TTC549 (cell line): Measurements from ENCODE around the gene TFB1M.
A peak's percentile ranks its signal among the peaks of the same experiment; 100 is the strongest.
"Not testable (repeated sequence)": the region's sequence is repeated elsewhere in the genome, so short reads cannot be mapped to it uniquely, and the experiment has no call there.

Experiments
- FAIRE-seq: peaks from 2 replicates; lab custom pipeline; 2012; peaks lifted over from hg19 to GRCh38; lab: Jason Lieb, UNC

The TFB1M gene

DNA sequence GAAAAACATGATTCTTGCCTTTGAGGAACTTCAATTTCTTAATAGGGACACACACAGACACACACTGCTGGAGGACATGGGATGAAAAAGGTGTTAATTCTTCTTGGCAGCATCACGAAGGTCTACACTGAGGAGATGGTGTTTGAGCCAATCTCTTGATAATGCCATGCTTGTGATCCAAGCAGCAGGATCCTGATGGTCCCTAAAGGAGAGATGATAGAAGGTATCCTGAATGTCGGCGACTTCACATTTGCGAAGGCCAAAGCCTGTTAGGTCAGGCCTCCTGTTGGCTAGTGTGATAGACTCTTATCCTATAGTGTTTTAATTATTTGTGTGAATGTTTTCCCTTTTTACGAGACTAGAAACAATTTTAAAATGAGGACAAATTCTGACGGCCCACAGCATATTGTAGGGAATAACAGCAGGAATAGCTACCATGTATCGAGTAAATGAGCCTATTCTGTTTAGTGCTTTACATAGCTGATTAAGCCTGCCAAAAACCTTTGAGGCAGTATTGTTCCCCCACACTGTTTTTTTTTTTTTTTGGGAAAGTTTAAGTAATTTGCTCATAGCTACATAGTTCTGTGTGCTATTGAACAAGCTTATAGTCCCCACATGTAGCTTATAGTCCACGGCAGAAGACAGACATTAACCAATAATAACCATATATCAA is 15.3 kb upstream of the TFB1M start:
- no peak for FAIRE-seq

GRCh38 chr6:155328539-155329459 is 14.5 kb upstream of the TFB1M start:
- no peak for FAIRE-seq

GRCh38 chr6:155328074-155328538 is 13.8 kb upstream of the TFB1M start:
- no peak for FAIRE-seq

GRCh38 chr6:155327326-155328073 is 13.2 kb upstream of the TFB1M start:
- peak; percentile 80 for FAIRE-seq

DNA sequence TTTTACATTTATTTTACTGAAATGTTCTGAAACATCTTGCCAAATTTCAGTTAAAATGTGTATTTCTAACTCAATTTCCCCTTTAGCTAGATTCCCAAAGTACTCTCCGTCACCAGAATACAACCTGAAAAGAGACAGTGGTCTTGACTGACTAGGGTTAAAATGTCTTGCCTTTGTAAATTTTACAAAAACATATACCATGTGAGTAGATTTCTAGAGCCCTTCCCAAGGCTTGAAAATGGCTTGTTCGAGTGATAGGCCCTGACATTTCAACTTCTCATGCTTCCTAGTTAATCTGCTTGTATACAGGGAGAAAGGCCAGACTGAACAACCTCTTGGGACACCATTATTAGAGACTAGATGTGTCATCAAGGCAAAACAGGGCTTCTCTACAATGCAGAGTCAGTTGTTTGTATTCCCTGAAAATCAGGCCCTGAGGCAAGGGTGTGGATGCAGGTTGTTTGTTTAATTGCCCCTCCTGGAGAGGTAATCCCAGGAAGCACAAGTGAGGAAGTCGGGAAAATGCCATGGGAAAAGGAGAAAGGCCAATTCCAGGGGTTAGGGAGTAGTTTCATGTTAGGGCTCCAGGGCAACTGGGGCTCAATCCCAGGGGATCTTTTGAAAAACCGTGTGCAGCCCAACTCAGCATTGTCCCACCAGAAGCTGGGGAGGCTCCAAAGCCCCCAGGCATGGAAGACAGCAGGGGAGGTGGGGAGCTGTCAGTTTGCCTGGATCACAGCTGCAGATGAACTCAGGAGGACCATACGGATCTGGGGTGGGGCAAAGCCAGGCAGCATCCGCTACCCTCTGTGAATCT is 11.6 kb upstream of the TFB1M start:
- FAIRE-seq: no peak

GRCh38 chr6:155324993-155325392 is 10.7 kb upstream of the TFB1M start:
- FAIRE-seq: peak; percentile 26

GRCh38 chr6:155324172-155324571 is 9.9 kb upstream of the TFB1M start:
- FAIRE-seq: no peak

- FAIRE-seq: no peak
Measured at GRCh38 chr6:155319902-155320301, 5.6 kb upstream of the TFB1M start.

DNA sequence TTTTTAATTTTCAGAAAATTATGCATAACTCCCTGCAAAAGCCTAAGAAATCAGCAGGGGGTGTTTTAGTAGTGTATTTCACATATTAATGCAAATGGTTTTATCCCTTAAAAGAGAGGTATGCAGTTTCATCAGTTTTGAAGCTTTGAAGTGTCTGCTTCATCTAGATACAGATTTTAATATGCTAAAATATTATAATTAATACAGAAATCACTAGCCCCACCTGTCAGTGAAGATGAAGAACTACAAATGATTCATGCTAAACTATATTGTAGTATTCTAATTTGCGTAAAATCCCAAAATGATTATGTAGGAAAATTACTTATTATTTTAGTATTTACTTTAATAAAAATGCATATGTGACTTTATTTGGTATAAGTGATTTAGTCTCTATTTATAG is 2.9 kb upstream of the TFB1M start:
- peak; percentile 49 for FAIRE-seq

- no peak for FAIRE-seq
Measured at GRCh38 chr6:155316419-155316818, 2.1 kb upstream of the TFB1M start.

GRCh38 chr6:155315516-155315871 is 1.2 kb upstream of the TFB1M start:
- no peak for FAIRE-seq

GRCh38 chr6:155314773-155315515 is 660 bp upstream of the TFB1M start:
- no peak for FAIRE-seq

DNA sequence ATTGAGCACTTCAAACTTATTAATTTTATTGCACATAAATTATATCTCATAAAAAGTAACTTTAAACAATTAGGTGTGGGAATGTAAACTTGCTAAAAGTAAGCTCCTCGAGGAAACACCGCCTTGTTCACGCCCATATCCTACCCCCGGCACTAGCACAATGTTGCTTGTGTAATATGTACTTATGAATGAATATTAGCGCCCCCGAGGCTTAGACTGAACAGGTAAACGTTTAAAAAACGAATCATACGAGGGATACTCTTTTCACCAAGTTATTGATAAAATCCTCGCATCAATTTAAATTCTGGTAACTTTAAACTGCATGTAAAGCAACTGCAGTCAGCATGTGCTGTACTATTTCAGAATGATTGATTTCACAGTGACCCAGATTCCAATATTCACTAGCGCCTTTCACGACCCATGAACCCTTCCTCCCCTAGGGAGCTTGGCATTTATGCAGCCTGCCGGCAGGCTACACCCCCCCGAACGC is 637 bp downstream of the TFB1M start:
- no peak for FAIRE-seq

DNA sequence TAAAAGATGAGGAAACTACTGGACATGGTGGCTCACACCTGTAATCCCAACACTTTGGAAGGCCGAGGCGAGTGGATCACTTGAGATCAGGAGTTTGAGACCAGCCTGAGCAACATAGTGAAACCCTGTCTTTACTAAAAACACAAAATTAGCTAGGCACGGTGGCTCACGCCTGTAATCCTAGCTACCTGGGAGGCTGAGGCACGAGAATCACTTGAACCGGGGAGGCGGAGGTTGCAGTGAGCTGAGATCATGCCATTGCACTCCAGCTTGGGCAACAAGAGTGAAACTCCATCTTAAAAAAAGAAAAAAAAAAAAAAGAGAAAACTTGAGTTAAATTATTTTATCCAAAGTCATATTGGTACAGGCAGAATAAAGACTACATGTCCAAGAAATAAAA is 1.3 kb downstream of the TFB1M start:
- not testable (repeated sequence) for FAIRE-seq

DNA sequence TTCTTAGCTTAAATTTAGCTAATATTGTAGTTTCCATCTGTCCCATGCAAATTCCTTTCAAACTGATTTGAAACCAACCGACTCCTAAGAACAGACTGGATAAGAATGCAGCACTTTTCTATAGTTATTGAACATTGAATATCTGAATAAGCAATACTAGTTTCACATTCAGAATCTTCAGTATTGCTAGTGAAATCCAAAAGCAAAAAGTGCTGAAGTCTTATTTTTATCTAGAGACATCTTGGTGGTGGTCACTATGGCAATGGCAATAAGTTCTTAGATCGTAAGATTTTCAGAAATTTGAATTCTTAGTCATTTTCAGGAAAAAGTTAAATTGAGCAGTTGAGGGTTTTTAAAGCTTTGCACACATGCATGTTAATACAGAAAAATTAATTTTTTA is 2.7 kb downstream of the TFB1M start:
- no peak for FAIRE-seq

GRCh38 chr6:155311086-155311485 is 3.2 kb downstream of the TFB1M start:
- FAIRE-seq: no peak

DNA sequence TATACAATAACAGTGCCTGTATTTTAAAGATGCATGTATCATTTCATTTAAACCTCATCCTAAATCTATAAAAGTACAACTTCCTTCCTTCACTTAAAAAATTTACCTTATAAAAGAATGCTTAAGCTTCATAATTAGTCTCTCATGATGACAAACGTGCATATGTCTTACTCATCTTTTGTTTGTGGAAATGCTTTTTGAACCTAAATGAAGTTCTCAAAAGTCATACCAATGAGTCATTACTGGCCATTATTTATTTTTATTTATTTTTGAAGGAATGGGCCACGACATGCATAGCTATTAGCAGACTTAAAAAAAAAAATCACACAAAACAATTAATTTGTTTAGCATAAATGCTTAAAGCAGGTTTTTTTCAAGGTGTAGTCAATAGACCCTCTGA is 3.7 kb downstream of the TFB1M start:
- no peak for FAIRE-seq

DNA sequence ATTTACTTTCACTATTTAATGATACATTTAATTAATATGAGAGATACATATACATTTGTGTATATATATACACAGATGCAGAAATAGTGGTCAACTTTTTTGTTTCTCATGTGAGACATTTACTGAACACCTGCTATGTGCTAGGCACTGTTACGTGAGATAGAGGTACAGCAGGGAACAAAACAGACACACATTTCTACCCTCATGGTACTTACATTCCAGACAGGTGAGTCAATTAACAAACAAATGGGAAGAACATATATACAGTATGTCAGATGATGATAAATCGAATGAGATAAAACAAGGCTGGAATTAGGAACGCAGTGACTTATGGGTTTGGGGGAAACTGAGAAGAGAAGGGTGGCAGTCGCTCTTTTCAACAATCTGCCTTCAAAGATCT is 5.1 kb downstream of the TFB1M start:
- FAIRE-seq: no peak

GRCh38 chr6:155306958-155307357 is 7.3 kb downstream of the TFB1M start:
- no peak for FAIRE-seq

DNA sequence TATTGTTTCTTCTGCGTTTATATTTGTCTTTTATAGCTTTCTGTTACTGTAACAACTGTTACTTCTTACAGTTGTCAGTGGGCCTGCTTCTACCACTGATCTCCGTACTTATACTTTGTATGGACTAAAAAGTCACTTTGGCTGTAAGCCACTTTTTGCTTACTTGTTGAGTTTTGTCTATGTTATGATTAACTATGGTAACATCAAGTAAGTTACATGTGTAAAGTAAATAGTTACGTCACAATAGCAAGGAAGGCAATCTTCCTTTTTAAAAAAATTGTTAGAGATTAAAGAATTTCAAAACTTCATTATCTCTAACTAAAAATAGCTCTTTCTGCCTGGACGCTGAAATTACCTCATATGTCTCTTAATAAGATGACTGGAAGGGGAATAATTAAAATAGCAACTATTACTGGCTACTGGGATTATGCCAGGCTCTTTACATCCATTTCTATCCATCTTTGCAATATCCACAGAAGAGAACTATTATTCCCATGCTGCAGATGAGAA is 10.9 kb downstream of the TFB1M start:
- no peak for FAIRE-seq

GRCh38 chr6:155301867-155302266 is 12.4 kb downstream of the TFB1M start:
- no peak for FAIRE-seq
